Measurements from ENCODE around the gene NEUROD2. TPM values are rescaled to one million over a fixed set of nuclear protein-coding genes. Genes with fewer than 3 reads are reported as not detected.

NEUROD2 gene
- total RNA-seq, 2 donors from 2014 or later: not detected

DNA sequence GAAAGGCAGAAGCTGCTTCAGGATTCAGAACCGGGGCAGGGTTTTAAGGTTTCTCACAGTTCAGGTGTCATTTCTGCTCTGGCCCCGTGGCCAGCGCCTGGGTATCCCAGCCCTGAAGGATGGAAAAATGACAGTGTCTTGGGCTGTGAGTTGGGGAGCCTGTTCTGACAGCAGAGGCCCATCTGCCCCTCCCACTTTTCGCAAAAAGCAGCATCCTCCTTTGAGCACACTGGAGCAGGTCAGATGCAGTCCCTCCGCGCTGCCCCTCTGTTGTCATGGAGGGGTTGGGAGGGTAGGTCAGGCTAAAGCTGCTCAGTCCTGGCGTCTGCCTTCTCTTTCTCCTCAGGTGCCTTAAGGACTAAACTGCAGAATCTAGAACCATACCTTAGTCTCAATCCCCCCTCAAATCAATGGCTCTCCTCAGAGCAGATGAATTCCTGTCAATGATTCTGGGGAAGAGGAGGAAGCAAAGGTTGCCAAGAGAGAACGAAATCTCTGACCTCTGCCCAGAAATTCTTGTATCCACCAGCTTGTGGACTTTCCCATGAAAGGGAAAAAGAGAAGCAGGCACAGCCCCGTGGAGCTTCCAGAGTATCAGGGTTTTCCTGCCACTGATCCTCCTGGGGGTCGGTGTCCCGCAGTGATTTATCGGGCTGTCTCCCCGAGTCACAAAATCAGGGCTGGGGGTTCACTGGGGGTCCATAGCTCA, 7.3 kb downstream of the NEUROD2 start:
- Histone ChIP-seq H3K27me3 (peaks cover 0 to 78% of the 10 kb centered on the region in 2 donors), H3K4me3 (no peak overlapping the region), H3K27ac (no peak overlapping the region), H3K36me3 (replicated peaks in 1 of 2; ENCODE audit: insufficient read depth in 1 of 2, low read depth in 2 of 2) (no peaks in the 10 kb centered on the region), H3K4me1 (peaks cover 34% of the 10 kb centered on the region), H3K9me3 (no peaks in the 10 kb centered on the region)
- WGBS, 2 donors: 5 to 7% methylated on average over 11 to 13 of the region's 13 CpGs
- ATAC-seq (no peak), DNase-seq (no peak)
- TF ChIP-seq, protein P1, sequence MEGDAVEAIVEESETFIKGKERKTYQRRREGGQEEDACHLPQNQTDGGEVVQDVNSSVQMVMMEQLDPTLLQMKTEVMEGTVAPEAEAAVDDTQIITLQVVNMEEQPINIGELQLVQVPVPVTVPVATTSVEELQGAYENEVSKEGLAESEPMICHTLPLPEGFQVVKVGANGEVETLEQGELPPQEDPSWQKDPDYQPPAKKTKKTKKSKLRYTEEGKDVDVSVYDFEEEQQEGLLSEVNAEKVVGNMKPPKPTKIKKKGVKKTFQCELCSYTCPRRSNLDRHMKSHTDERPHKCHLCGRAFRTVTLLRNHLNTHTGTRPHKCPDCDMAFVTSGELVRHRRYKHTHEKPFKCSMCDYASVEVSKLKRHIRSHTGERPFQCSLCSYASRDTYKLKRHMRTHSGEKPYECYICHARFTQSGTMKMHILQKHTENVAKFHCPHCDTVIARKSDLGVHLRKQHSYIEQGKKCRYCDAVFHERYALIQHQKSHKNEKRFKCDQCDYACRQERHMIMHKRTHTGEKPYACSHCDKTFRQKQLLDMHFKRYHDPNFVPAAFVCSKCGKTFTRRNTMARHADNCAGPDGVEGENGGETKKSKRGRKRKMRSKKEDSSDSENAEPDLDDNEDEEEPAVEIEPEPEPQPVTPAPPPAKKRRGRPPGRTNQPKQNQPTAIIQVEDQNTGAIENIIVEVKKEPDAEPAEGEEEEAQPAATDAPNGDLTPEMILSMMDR (IDR thresholded peaks at IDR 0.05): no peak
- TF ChIP-seq POLR2A (IDR thresholded peaks at IDR 0.05): no peak
- intact Hi-C loops (cut with DNase I): no loop called here

DNA sequence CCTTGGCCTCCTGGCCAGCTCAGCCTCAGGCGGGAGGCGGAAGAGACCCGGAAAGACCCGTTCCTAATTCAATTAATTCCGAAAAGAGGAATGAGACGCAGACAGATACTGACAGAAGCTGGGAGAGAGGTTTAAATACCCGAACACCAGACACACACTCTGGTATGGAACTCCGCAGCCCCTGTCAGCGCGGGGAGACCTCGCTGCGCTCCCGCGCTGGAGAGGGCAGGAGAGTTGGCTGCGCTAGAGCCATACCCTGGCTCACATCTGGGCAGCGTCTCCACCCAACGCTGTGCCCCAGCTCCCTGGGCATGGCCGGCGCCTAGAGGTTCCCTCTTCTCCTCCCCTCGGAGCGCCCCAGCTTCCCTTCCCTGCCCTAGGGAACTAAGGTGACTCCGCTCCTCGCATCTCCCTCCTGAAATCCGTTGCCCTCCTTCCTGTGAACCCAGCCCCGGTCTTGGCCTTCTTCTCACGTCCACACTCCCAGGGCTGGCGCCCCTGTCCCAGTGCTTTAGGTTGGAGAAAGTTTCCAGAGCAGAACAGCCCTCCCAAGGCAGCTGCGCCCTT, 8.0 kb downstream of the NEUROD2 start:
- TF ChIP-seq, protein P1 (IDR thresholded peaks at IDR 0.05): no peak
- TF ChIP-seq POLR2A (IDR thresholded peaks at IDR 0.05): no peak
- no peak overlapping the region for H3K4me3 ChIP-seq
- H3K9me3 ChIP-seq: no peaks in the 10 kb centered on the region
- H3K4me1 ChIP-seq: peaks cover 27% of the 10 kb centered on the region
- intact Hi-C loops (cut with DNase I): no loop called here
- DNase-seq (no peak), ATAC-seq (no peak)
- no peak overlapping the region for H3K27ac ChIP-seq
- H3K27me3 ChIP-seq: peaks cover 0 to 76% of the 10 kb centered on the region in 2 donors
- H3K36me3 ChIP-seq (replicated peaks in 1 of 2; ENCODE audit: insufficient read depth in 1 of 2, low read depth in 2 of 2): no peaks in the 10 kb centered on the region
- 7 to 11% methylated on average over 17 to 28 of the region's 28 CpGs for WGBS, 2 donors

DNA sequence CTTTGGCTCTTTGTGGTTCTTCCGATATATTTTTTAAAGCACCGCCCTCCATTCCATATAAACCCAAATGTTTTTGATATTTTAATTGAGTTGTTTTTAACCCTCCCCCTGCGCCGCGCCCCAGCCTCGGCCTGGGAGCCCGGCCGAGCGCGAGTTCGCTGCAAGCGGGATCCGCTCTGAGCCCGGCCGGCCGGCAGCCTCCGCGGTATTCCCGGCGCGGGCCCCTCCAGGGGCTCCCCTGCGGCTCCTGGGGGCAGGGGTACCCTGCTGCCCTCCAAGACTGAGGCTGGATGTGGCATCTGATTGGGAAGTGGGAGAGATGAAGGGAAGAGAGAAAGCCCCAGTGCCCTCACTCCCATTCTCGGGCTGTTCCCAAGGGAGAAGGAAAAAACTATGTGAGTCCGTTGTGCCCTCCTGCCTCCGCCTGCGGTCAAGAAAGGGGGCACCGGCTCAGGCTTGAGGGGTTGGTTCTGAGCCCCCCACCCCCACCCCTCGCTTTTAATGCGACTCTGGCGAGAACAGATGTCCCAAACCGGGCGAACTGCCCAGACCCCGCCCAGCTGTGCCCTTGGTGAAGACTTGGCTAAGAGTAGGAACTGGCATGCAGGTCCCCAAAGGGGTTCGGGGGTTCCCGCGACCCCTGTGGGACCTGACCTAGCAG, 8.6 kb downstream of the NEUROD2 start:
- TF ChIP-seq, protein P1 (IDR thresholded peaks at IDR 0.05): no peak
- TF ChIP-seq POLR2A (IDR thresholded peaks at IDR 0.05): no peak
- H3K9me3 ChIP-seq: no peaks in the 10 kb centered on the region
- H3K36me3 ChIP-seq (replicated peaks in 1 of 2; ENCODE audit: insufficient read depth in 1 of 2, low read depth in 2 of 2): no peaks in the 10 kb centered on the region
- intact Hi-C loops (cut with DNase I): no loop called here
- H3K27me3 ChIP-seq: peaks cover 0 to 71% of the 10 kb centered on the region in 2 donors
- H3K4me1 ChIP-seq: peaks cover 27% of the 10 kb centered on the region
- no peak for DNase-seq
- 2 to 13% methylated on average over 16 to 36 of the region's 36 CpGs for WGBS, 2 donors
- no peak overlapping the region for H3K27ac ChIP-seq
- H3K4me3 ChIP-seq: no peak overlapping the region
- peak; percentile 7 for ATAC-seq

DNA sequence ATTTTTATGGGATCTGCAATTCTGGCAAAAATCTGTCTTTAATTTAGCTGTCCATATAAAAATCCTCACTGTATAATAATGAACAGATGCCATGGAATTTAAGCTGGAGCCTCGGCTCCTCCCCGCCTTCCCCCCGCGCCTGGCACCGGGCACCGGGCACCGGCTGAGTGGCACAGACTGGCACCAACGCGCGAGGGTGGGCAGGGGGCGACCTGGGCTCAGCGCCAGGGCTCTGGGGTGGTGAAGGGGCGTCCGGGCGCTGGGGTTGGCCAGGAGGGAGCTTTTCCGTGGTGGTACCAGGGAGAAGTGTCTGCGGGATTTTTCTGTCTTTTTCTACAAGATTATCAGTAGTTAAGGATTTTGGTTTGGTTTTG, 9.1 kb downstream of the NEUROD2 start:
- Histone ChIP-seq H3K27ac (no peak overlapping the region), H3K9me3 (no peaks in the 10 kb centered on the region), H3K27me3 (peaks cover 0 to 66% of the 10 kb centered on the region in 2 donors), H3K36me3 (replicated peaks in 1 of 2; ENCODE audit: insufficient read depth in 1 of 2, low read depth in 2 of 2) (no peaks in the 10 kb centered on the region), H3K4me3 (no peak overlapping the region), H3K4me1 (peaks cover 27% of the 10 kb centered on the region)
- no peak for TF ChIP-seq POLR2A (IDR thresholded peaks at IDR 0.05)
- TF ChIP-seq, protein P1 (IDR thresholded peaks at IDR 0.05): no peak
- intact Hi-C loops (cut with DNase I): no loop called here
- DNase-seq: no peak
- WGBS, 2 donors: 3 to 7% methylated on average over 8 to 17 of the region's 17 CpGs
- ATAC-seq: no peak

Measured in body of pancreas (tissue), 4 donors.